NCI-H2171 treated with DMSO at 0.1 percent for 48 hours (cell line): ENCODE data around the gene BMP7.

Experiments
- DNase-seq: peaks from one replicate; lab custom pipeline; 2025; lab: John Stamatoyannopoulos, UW

BMP7 gene

DNA sequence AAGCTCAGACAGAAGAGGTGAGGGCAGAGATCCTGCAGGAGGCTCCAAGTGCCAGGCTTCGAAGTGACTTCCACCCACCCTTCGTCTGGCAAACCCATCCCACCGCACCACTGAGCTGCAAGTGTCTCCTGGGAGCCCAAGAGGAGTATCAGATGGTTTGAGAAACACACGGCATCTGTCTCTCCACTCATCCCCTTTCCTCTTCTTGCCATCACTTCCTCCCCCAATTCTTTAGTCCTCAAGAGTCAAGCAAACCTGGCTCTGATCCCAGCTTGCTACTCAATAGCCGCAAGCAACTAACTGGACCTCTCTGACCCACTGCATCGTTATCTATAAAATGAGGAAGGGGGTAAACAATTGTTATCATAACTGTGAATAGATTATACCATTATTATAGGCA, 142.1 kb downstream of the BMP7 start:
- peak; percentile 19 for DNase-seq

DNA sequence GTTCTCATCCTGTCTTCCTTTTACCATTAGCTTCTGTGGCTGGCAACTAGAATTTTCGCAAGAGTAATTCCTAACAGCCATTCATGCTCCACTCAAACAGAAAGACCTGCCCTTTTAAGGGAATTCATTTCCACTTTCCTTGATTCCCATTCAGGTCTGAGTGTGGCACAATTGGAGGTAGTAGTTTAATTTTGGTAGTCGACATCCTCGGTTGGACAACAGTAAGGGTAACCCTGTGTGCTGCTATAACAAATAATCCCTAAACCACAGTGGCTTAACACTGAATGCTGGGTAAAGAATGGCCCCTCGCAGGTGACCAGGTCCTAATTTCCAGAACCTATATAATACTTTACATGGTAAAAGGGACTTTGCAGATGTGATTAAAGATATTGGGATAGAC, 142.9 kb downstream of the BMP7 start:
- no peak for DNase-seq

- no peak for DNase-seq
Measured at GRCh38 chr20:57122536-57123489, 143.6 kb downstream of the BMP7 start.

DNA sequence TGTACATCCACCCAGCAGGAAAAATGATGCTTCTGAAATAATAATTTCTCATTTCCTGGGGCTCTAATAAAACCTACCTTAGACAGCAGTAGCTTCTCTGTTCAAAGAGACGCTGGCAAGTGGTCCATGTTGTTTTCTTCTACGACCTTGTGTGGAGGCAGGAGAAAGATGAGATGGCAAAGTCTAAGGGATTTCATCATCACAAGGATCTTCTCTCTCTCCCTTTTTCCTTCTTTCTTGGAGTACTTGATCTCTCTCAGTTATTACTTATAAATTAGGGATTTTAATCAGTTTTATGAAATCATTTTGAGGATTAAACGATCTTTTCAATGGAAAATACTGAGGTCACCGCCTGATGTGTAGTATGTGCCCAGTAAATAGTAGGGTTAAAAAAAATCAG, 147.5 kb downstream of the BMP7 start:
- DNase-seq, result no peak
